Adrenal gland (tissue), 12 donors: ENCODE data around the gene MYO18B. TPM values are rescaled to one million over a fixed set of nuclear protein-coding genes. Genes with fewer than 3 reads are reported as not detected.

Experiments used
- DNase-seq, 7 donors: peaks; one replicate each; pipeline ENCODE4 v3.0.0-alpha.2; 2019 to 2020
- H3K27ac ChIP-seq, 5 donors: fragments of 200-600 bp; sonication (generic) in 4 of 5; 1 replicate in 3 of 5; 2 replicates in 2 of 5; pipeline versions ENCODE4 v1.5.1 to v1.8.0; 2016 to 2020; ENCODE audit warnings: mild to moderate bottlenecking in 1 of 5
- H3K27me3 ChIP-seq: fragments of 200-600 bp; 2 replicates; pipeline ENCODE4 v1.8.0; 2021
- H3K36me3 ChIP-seq, 2 donors: fragments of 200-600 bp; replicated peaks in 1 of 2; 1 replicate in 1 of 2; 2 replicates in 1 of 2; pipeline versions ENCODE4 v1.5.1 to v1.8.0; 2018 to 2022
- H3K4me1 ChIP-seq, 2 donors: fragments of 200-600 bp; replicated peaks in 1 of 2; 1 replicate in 1 of 2; 2 replicates in 1 of 2; pipeline versions ENCODE4 v1.5.1 to v1.8.0; 2018 to 2021
- H3K4me3 ChIP-seq, 4 donors: fragments of 200-600 bp; sonication (generic) in 3 of 4; one replicate each; pipeline ENCODE4 v1.5.1; 2016 to 2018
- H3K9me3 ChIP-seq, 3 donors: fragments of 200-600 bp; sonication (generic) in 1 of 3; replicated peaks in 1 of 3; 1 replicate in 2 of 3; 2 replicates in 1 of 3; pipeline versions ENCODE4 v1.5.1 to v1.8.0; 2016 to 2021
- CTCF ChIP-seq, 6 experiments: fragments of 450-650 bp in 4 of 6; fragments of 200-600 bp in 2 of 6; sonication (generic) in 1 of 6; IDR thresholded peaks; 1 replicate in 5 of 6; 2 replicates in 1 of 6; pipeline versions ENCODE4 v1.5.1 to v1.8.0; 2016 to 2021; ENCODE audit warnings: antibody characterized with exemption in 6 of 6, mild to moderate bottlenecking in 2 of 6, moderate library complexity in 1 of 6
- POLR2A ChIP-seq, 2 donors: fragments of 450-650 bp; IDR thresholded peaks; one replicate each; pipeline ENCODE4 v1.6.1; 2017; ENCODE audit warnings: antibody characterized with exemption in 2 of 2, mild to moderate bottlenecking in 2 of 2, moderate library complexity in 1 of 2
- WGBS, 4 donors: extraction: QIAGEN DNeasy Blood & Tissue Kit in 2 of 4; methylation state at CpG; one replicate each; pipeline versions ENCODE4 v1.1.5 to v1.1.7; 2013 to 2017; 5-methylcytosine and 5-hydroxymethylcytosine counted together
- intact Hi-C, 2 donors: fragments of 100-400 bp; cut with DNase I; formaldehyde crosslinking; loops; one replicate each; pipeline versions ENCODE4 v1.14.1 to v1.15.0; 2022 to 2023
- polyA plus RNA-seq, 3 donors: library from polyadenylated mRNA; stranded (reverse); fragments of 200-250 nt in 2 of 3; fragments of 350-450 nt in 1 of 3; fragmentation: Illumina TruSeq in 1 of 3; extraction: RNeasy Lipid Tissue Mini Kit (QIAGEN cat#74804) in 1 of 3; gene quantifications; one replicate each; pipeline ENCODE4 v1.2.3, GENCODE V29; 2013 to 2014
- total RNA-seq, 9 donors: library from RNA; depleted of rRNA in 4 of 9; stranded (reverse); fragments of >200 nt in 4 of 9; fragments of 120-200 nt in 1 of 9; fragmentation: NEBNext Ultra II Directional in 1 of 9; extraction: Animal tissue kit (Norgen Biotek cat#: 25700) in 1 of 9; gene quantifications; one replicate each; pipeline versions ENCODE4 v1.1.0 to v1.2.4, GENCODE V29; 2013 to 2023
- donor health status: healthy with polysubstance abuse.
- donor health status: Bipolar disorder and iron deficiency.
- donor health status: DM: yes; HTN: yes; CAD: no.
- donor health status: DM: no; HTN: no; CAD: no.
- donor health status: DM: no; HTN: no; CAD: no.
- donor health status: DM: yes; HTN: yes; CAD: no.

Gene MYO18B
- total and polyA plus RNA-seq, 12 donors: 0.08 to 1.1 (median 0.18) TPM

GRCh38 chr22:25955323-25955722 is 213.3 kb downstream of the MYO18B start:
- H3K9me3 ChIP-seq: no peaks in the 10 kb centered on the region
- WGBS, 4 donors: 85 to 92% (median 90%) methylated on average over 6 to 9 of the region's 9 CpGs

GRCh38 chr22:25956801-25957200 is 214.8 kb downstream of the MYO18B start:
- Histone ChIP-seq H3K4me1 (no peaks in the 10 kb centered on the region), H3K4me3 (no peak overlapping the region), H3K27ac (no peak overlapping the region), H3K9me3 (no peaks in the 10 kb centered on the region), H3K36me3 (no peaks in the 10 kb centered on the region), H3K27me3 (no peaks in the 10 kb centered on the region)
- intact Hi-C loops: no loop called here
- 55 to 69% (median 65%) methylated on average over 5 of the region's 5 CpGs for WGBS, 4 donors
- TF ChIP-seq POLR2A (IDR thresholded peaks at IDR 0.05): no peak
- no peak for TF ChIP-seq CTCF (IDR thresholded peaks at IDR 0.05)
- no peak for DNase-seq

More at GRCh38 chr22:25955323-25955722, 213.3 kb downstream of the MYO18B start:
- Histone ChIP-seq H3K4me3 (no peak overlapping the region), H3K27me3 (no peaks in the 10 kb centered on the region), H3K27ac (no peak overlapping the region), H3K36me3 (no peaks in the 10 kb centered on the region), H3K4me1 (no peaks in the 10 kb centered on the region)
- TF ChIP-seq POLR2A (IDR thresholded peaks at IDR 0.05): no peak
- TF ChIP-seq CTCF (IDR thresholded peaks at IDR 0.05): no peak
- DNase-seq: no peak
- intact Hi-C loops: no loop called here

GRCh38 chr22:25959818-25960774 is 218.1 kb downstream of the MYO18B start:
- no peak for TF ChIP-seq CTCF (IDR thresholded peaks at IDR 0.05)
- no peak for TF ChIP-seq POLR2A (IDR thresholded peaks at IDR 0.05)
- Histone ChIP-seq H3K36me3 (no peaks in the 10 kb centered on the region), H3K9me3 (no peaks in the 10 kb centered on the region), H3K27me3 (no peaks in the 10 kb centered on the region), H3K27ac (no peak overlapping the region), H3K4me1 (no peaks in the 10 kb centered on the region), H3K4me3 (no peak overlapping the region)
- DNase-seq: no peak
- intact Hi-C loops: no loop called here
- 54 to 64% (median 61%) methylated on average over 12 of the region's 12 CpGs for WGBS, 4 donors

GRCh38 chr22:25961699-25962098 is 219.7 kb downstream of the MYO18B start:
- H3K27me3 ChIP-seq: no peaks in the 10 kb centered on the region
- DNase-seq: no peak
- WGBS, 4 donors: 64 to 75% (median 68%) methylated on average over 3 to 5 of the region's 5 CpGs

More at GRCh38 chr22:25961699-25962098, 219.7 kb downstream of the MYO18B start:
- Histone ChIP-seq H3K27ac (no peak overlapping the region), H3K36me3 (no peaks in the 10 kb centered on the region), H3K4me3 (no peak overlapping the region), H3K9me3 (no peaks in the 10 kb centered on the region), H3K4me1 (no peaks in the 10 kb centered on the region)
- TF ChIP-seq CTCF (IDR thresholded peaks at IDR 0.05) (no peak), POLR2A (IDR thresholded peaks at IDR 0.05) (no peak)
- intact Hi-C loops: no loop called here
